GM06990 (cell line): ENCODE measurements around the gene FAM216B.
"Not testable (repeated sequence)": the region's sequence is repeated elsewhere in the genome, so short reads cannot be mapped to it uniquely, and the experiment has no call there.

ENCODE experiments used
- DNase-seq: peaks from one replicate; pipeline ENCODE4 v3.0.0-alpha.2; 2011; ENCODE audit not compliant: insufficient read length; ENCODE audit errors: extremely low read depth
- H3K27me3 ChIP-seq: replicated peaks from 2 replicates; pipeline ENCODE4 v1.6.0; 2011; ENCODE audit warnings: low read length; ENCODE audit not compliant: control insufficient read depth, insufficient read depth
- H3K36me3 ChIP-seq: 2 replicates; pipeline ENCODE4 v1.5.1; 2011; ENCODE audit warnings: low read length; ENCODE audit not compliant: control insufficient read depth, insufficient read depth
- H3K4me3 ChIP-seq: replicated peaks from 2 replicates; pipeline ENCODE4 v1.5.1; 2011; ENCODE audit warnings: low read depth, mild to moderate bottlenecking, control low read depth, low read length
- CTCF ChIP-seq: IDR thresholded peaks from 2 replicates; pipeline ENCODE4 v1.5.1; 2011; ENCODE audit warnings: low read length, control low read depth, mild to moderate bottlenecking, inconsistent platforms; ENCODE audit not compliant: insufficient read depth, poor library complexity, severe bottlenecking

FAM216B gene

GRCh38 chr13:42816538-42816937, 35.2 kb downstream of the FAM216B start:
- H3K36me3 ChIP-seq = no peaks in the 10 kb centered on the region
- no peaks in the 10 kb centered on the region; the same call in 1 of the 2 replicates for H3K27me3 ChIP-seq
- no peak overlapping the region for H3K4me3 ChIP-seq
- peak; percentile 16 for TF ChIP-seq CTCF
- DNase-seq = no peak

GRCh38 chr13:42819687-42820086, 38.3 kb downstream of the FAM216B start:
- not testable (repeated sequence) for DNase-seq, H3K36me3 ChIP-seq, H3K4me3 ChIP-seq, H3K27me3 ChIP-seq

GRCh38 chr13:42820451-42820850, 39.1 kb downstream of the FAM216B start:
- no peak for TF ChIP-seq CTCF
- Histone ChIP-seq H3K4me3 (no peak overlapping the region), H3K27me3 (no peaks in the 10 kb centered on the region), H3K36me3 (no peaks in the 10 kb centered on the region)
- no peak for DNase-seq

- H3K4me3 ChIP-seq = no peak overlapping the region
- H3K36me3 ChIP-seq = no peaks in the 10 kb centered on the region
- H3K27me3 ChIP-seq = no peaks in the 10 kb centered on the region
- TF ChIP-seq CTCF = no peak
- DNase-seq = no peak
Measured at GRCh38 chr13:42821437-42821836, 40.1 kb downstream of the FAM216B start.

- no peak for TF ChIP-seq CTCF
- H3K4me3 ChIP-seq = no peak overlapping the region
- DNase-seq = no peak
Measured at GRCh38 chr13:42832341-42833096, 51.1 kb downstream of the FAM216B start.

GRCh38 chr13:42834946-42835345, 53.6 kb downstream of the FAM216B start:
- no peaks in the 10 kb centered on the region; the same call in 1 of the 2 replicates for H3K27me3 ChIP-seq
- DNase-seq = no peak
- H3K36me3 ChIP-seq = no peaks in the 10 kb centered on the region
- TF ChIP-seq CTCF = no peak
- H3K4me3 ChIP-seq = no peak overlapping the region

More at GRCh38 chr13:42832341-42833096, 51.1 kb downstream of the FAM216B start:
- Histone ChIP-seq H3K36me3 (no peaks in the 10 kb centered on the region), H3K27me3 (no peaks in the 10 kb centered on the region)
